Activated naive CD8-positive, alpha-beta T cell (primary cell): ENCODE data around the gene MAPKAPK3.
A peak's percentile ranks its signal among the peaks of the same experiment; 100 is the strongest.

Experiments used
- H3K27ac Mint-ChIP-seq: one replicate; pipeline ENCODE4 v1.8.0; 2021; ENCODE audit warnings: mixed read lengths
- H3K27me3 Mint-ChIP-seq: one replicate; pipeline ENCODE4 v1.8.0; 2021; ENCODE audit warnings: mixed read lengths
- H3K36me3 Mint-ChIP-seq: one replicate; pipeline ENCODE4 v1.8.0; 2021; ENCODE audit warnings: mixed read lengths
- H3K4me1 Mint-ChIP-seq: one replicate; pipeline ENCODE4 v1.8.0; 2021; ENCODE audit warnings: low read depth, mixed read lengths
- H3K4me3 Mint-ChIP-seq: one replicate; pipeline ENCODE4 v1.8.0; 2021; ENCODE audit warnings: mild to moderate bottlenecking, mixed read lengths
- H3K9me3 Mint-ChIP-seq: one replicate; pipeline ENCODE4 v1.8.0; 2021; ENCODE audit warnings: low read depth, mixed read lengths

Gene MAPKAPK3

GRCh38 chr3:50610181-50610971, 6.6 kb upstream of the MAPKAPK3 start:
- Mint-ChIP-seq H3K36me3 (peaks cover 43% of the 10 kb centered on the region), H3K4me3 (peak overlapping the region; percentile 97), H3K27me3 (no peaks in the 10 kb centered on the region)

GRCh38 chr3:50610992-50611463, 5.9 kb upstream of the MAPKAPK3 start:
- Mint-ChIP-seq H3K27ac (peak overlapping the region; percentile 100), H3K4me1 (peaks cover 50% of the 10 kb centered on the region), H3K27me3 (no peaks in the 10 kb centered on the region), H3K36me3 (peaks cover 36% of the 10 kb centered on the region), H3K4me3 (peak overlapping the region; percentile 97), H3K9me3 (no peaks in the 10 kb centered on the region)

More at GRCh38 chr3:50610181-50610971, 6.6 kb upstream of the MAPKAPK3 start:
- Mint-ChIP-seq H3K9me3 (no peaks in the 10 kb centered on the region), H3K27ac (peak overlapping the region; percentile 100), H3K4me1 (peaks cover 50% of the 10 kb centered on the region)

GRCh38 chr3:50611464-50612233, 5.3 kb upstream of the MAPKAPK3 start, which contains the start of gene CISH:
TSS of gene CISH (minus strand) at chr3:50611774. CDS start at chr3:50611650, 124 bp downstream.
- Mint-ChIP-seq H3K27ac (peak within 1 kb of the TSS; percentile 100), H3K4me1 (peaks cover 50% of the 10 kb centered on the region), H3K9me3 (no peaks in the 10 kb centered on the region), H3K27me3 (no peaks in the 10 kb centered on the region), H3K4me3 (peak within 1 kb of the TSS; percentile 97), H3K36me3 (peaks cover 34% of the 10 kb centered on the region)

- Mint-ChIP-seq H3K4me1 (peaks cover 49% of the 10 kb centered on the region), H3K27me3 (no peaks in the 10 kb centered on the region), H3K4me3 (peak overlapping the region; percentile 97), H3K27ac (peak overlapping the region; percentile 100), H3K9me3 (no peaks in the 10 kb centered on the region), H3K36me3 (peaks cover 34% of the 10 kb centered on the region)
These were observed 4.6 kb upstream of the MAPKAPK3 start for GRCh38 chr3:50612234-50612882.

GRCh38 chr3:50612970-50613846, 3.7 kb upstream of the MAPKAPK3 start:
- H3K27me3 Mint-ChIP-seq = no peaks in the 10 kb centered on the region
- H3K9me3 Mint-ChIP-seq = no peaks in the 10 kb centered on the region
- peak overlapping the region; percentile 97 for H3K4me3 Mint-ChIP-seq
- H3K27ac Mint-ChIP-seq = peak overlapping the region; percentile 100
- H3K4me1 Mint-ChIP-seq = peaks cover 45% of the 10 kb centered on the region
- H3K36me3 Mint-ChIP-seq = peaks cover 27% of the 10 kb centered on the region

- H3K4me1 Mint-ChIP-seq = peaks cover 53% of the 10 kb centered on the region
- peak overlapping the region; percentile 16 for H3K27ac Mint-ChIP-seq
- H3K4me3 Mint-ChIP-seq = peak overlapping the region; percentile 95
These were observed 1.8 kb upstream of the MAPKAPK3 start for GRCh38 chr3:50615190-50615589.

GRCh38 chr3:50616003-50616769, 765 bp upstream of the MAPKAPK3 start:
- no peaks in the 10 kb centered on the region for H3K27me3 Mint-ChIP-seq
- H3K4me3 Mint-ChIP-seq = peak overlapping the region; percentile 95
- no peaks in the 10 kb centered on the region for H3K9me3 Mint-ChIP-seq
- peak overlapping the region; percentile 94 for H3K27ac Mint-ChIP-seq
- H3K36me3 Mint-ChIP-seq = peaks cover 7% of the 10 kb centered on the region
- H3K4me1 Mint-ChIP-seq = peaks cover 63% of the 10 kb centered on the region

More at GRCh38 chr3:50615190-50615589, 1.8 kb upstream of the MAPKAPK3 start:
- no peaks in the 10 kb centered on the region for H3K27me3 Mint-ChIP-seq
- peaks cover 10% of the 10 kb centered on the region for H3K36me3 Mint-ChIP-seq
- no peaks in the 10 kb centered on the region for H3K9me3 Mint-ChIP-seq

GRCh38 chr3:50616770-50617095, 218 bp upstream of the MAPKAPK3 start:
- peak overlapping the region; percentile 95 for H3K4me3 Mint-ChIP-seq
- no peaks in the 10 kb centered on the region for H3K9me3 Mint-ChIP-seq
- peaks cover 7% of the 10 kb centered on the region for H3K36me3 Mint-ChIP-seq

GRCh38 chr3:50617911-50618481, 1.0 kb downstream of the MAPKAPK3 start:
- Mint-ChIP-seq H3K27ac (peak overlapping the region; percentile 90), H3K36me3 (peaks cover 5% of the 10 kb centered on the region), H3K4me1 (peaks cover 67% of the 10 kb centered on the region), H3K4me3 (peak overlapping the region; percentile 92), H3K27me3 (no peaks in the 10 kb centered on the region), H3K9me3 (no peaks in the 10 kb centered on the region)

More at GRCh38 chr3:50616770-50617095, 218 bp upstream of the MAPKAPK3 start:
- Mint-ChIP-seq H3K27ac (peak overlapping the region; percentile 94), H3K4me1 (peaks cover 63% of the 10 kb centered on the region), H3K27me3 (no peaks in the 10 kb centered on the region)

- H3K4me1 Mint-ChIP-seq = peaks cover 75% of the 10 kb centered on the region
- no peaks in the 10 kb centered on the region for H3K27me3 Mint-ChIP-seq
- peaks cover 7% of the 10 kb centered on the region for H3K36me3 Mint-ChIP-seq
These were observed 3.5 kb downstream of the MAPKAPK3 start for GRCh38 chr3:50620420-50620819.

GRCh38 chr3:50620820-50621219, 3.9 kb downstream of the MAPKAPK3 start:
- no peaks in the 10 kb centered on the region for H3K9me3 Mint-ChIP-seq
- peak overlapping the region; percentile 92 for H3K4me3 Mint-ChIP-seq
- H3K36me3 Mint-ChIP-seq = peaks cover 7% of the 10 kb centered on the region
- peaks cover 73% of the 10 kb centered on the region for H3K4me1 Mint-ChIP-seq
- peak overlapping the region; percentile 91 for H3K27ac Mint-ChIP-seq
- no peaks in the 10 kb centered on the region for H3K27me3 Mint-ChIP-seq

More at GRCh38 chr3:50620420-50620819, 3.5 kb downstream of the MAPKAPK3 start:
- Mint-ChIP-seq H3K4me3 (peak overlapping the region; percentile 92), H3K9me3 (no peaks in the 10 kb centered on the region), H3K27ac (peak overlapping the region; percentile 91)

GRCh38 chr3:50622881-50623280, 5.9 kb downstream of the MAPKAPK3 start:
- Mint-ChIP-seq H3K4me1 (peaks cover 83% of the 10 kb centered on the region), H3K4me3 (no peak overlapping the region), H3K36me3 (peaks cover 7% of the 10 kb centered on the region), H3K27me3 (no peaks in the 10 kb centered on the region), H3K9me3 (no peaks in the 10 kb centered on the region), H3K27ac (peak overlapping the region; percentile 96)

GRCh38 chr3:50623840-50624474, 7.0 kb downstream of the MAPKAPK3 start:
- Mint-ChIP-seq H3K36me3 (peaks cover 7% of the 10 kb centered on the region), H3K4me1 (peaks cover 89% of the 10 kb centered on the region)

More at GRCh38 chr3:50623840-50624474, 7.0 kb downstream of the MAPKAPK3 start:
- H3K27me3 Mint-ChIP-seq = no peaks in the 10 kb centered on the region
- H3K4me3 Mint-ChIP-seq = peak overlapping the region; percentile 75
- H3K27ac Mint-ChIP-seq = peak overlapping the region; percentile 96
- no peaks in the 10 kb centered on the region for H3K9me3 Mint-ChIP-seq
